Fibroblast of lung (primary cell): ENCODE measurements around the gene GNG13. TPM values are rescaled to one million over a fixed set of nuclear protein-coding genes. Genes with fewer than 3 reads are reported as not detected.

Experiments
- DNase-seq, 2 donors: peaks; one replicate each; pipeline versions ENCODE4 v3.0.0 to v3.0.0-alpha.2; 2010; ENCODE audit warnings: low read depth in 2 of 2
- H2AFZ ChIP-seq: 2 replicates; pipeline ENCODE4 v1.5.1; 2012; ENCODE audit warnings: low read length, control low read depth, inconsistent platforms
- H3K27ac ChIP-seq: 2 replicates; pipeline ENCODE4 v1.5.1; 2011; ENCODE audit warnings: low read length, control low read depth; ENCODE audit not compliant: insufficient read depth
- H3K27me3 ChIP-seq: 2 replicates; pipeline ENCODE4 v1.5.1; 2011; ENCODE audit warnings: mild to moderate bottlenecking, low read length; ENCODE audit not compliant: control insufficient read depth, insufficient read depth
- H3K36me3 ChIP-seq: 2 replicates; pipeline ENCODE4 v1.5.1; 2011; ENCODE audit warnings: low read length; ENCODE audit not compliant: control insufficient read depth, insufficient read depth
- H3K4me1 ChIP-seq: 2 replicates; pipeline ENCODE4 v1.5.1; 2011; ENCODE audit warnings: low read length; ENCODE audit not compliant: control insufficient read depth, insufficient read depth; ENCODE audit errors: extremely low read depth
- H3K4me2 ChIP-seq: 2 replicates; pipeline ENCODE4 v1.5.1; 2011; ENCODE audit warnings: low read length, control low read depth; ENCODE audit not compliant: insufficient read depth; ENCODE audit errors: extremely low read depth
- H3K4me3 ChIP-seq, 4 experiments: fragments of 200-600 bp in 1 of 4; sonication (generic) in 1 of 4; replicated peaks in 1 of 4; 2 replicates each; pipeline ENCODE4 v1.5.1; 2011 to 2016; ENCODE audit warnings: low read length in 4 of 4, low read depth in 3 of 4, mild to moderate bottlenecking in 3 of 4, control low read depth in 2 of 4, inconsistent platforms in 1 of 4, mixed read lengths in 1 of 4; ENCODE audit not compliant: insufficient read depth in 1 of 4; ENCODE audit errors: control extremely low read depth in 1 of 4
- H3K79me2 ChIP-seq: 2 replicates; pipeline ENCODE4 v1.5.1; 2012; ENCODE audit warnings: mild to moderate bottlenecking, low read length, inconsistent platforms; ENCODE audit not compliant: control insufficient read depth, insufficient read depth
- H3K9ac ChIP-seq: 2 replicates; pipeline ENCODE4 v1.5.1; 2011; ENCODE audit warnings: mild to moderate bottlenecking, low read length, control low read depth; ENCODE audit not compliant: insufficient read depth
- H3K9me3 ChIP-seq: 2 replicates; pipeline ENCODE4 v1.5.1; 2012; ENCODE audit warnings: low read depth, low read length; ENCODE audit not compliant: control insufficient read depth, insufficient read depth
- H4K20me1 ChIP-seq: 2 replicates; pipeline ENCODE4 v1.5.1; 2011; ENCODE audit warnings: low read length; ENCODE audit not compliant: control insufficient read depth, insufficient read depth; ENCODE audit errors: extremely low read depth
- CTCF ChIP-seq, 2 donors: IDR thresholded peaks in 1 of 2; conservative IDR thresholded peaks in 1 of 2; 1 replicate in 1 of 2; 2 replicates in 1 of 2; pipeline ENCODE4 v1.5.1; 2011 to 2012; ENCODE audit warnings: low read length in 2 of 2, control low read depth in 1 of 2, inconsistent platforms in 1 of 2, low read depth in 1 of 2, mild to moderate bottlenecking in 1 of 2
- EZH2 ChIP-seq: IDR thresholded peaks from 2 replicates; pipeline ENCODE4 v1.5.1; 2012; ENCODE audit warnings: low read length, control low read depth, mild to moderate bottlenecking; ENCODE audit errors: missing control alignments
- polyA plus RNA-seq, 2 donors: library from polyadenylated mRNA; depleted of rRNA in 1 of 2; stranded (reverse) in 1 of 2; unstranded in 1 of 2; fragments of >200 nt; gene quantifications; 2 replicates each; pipeline ENCODE4 v1.2.1, GENCODE V29; 2011 to 2012; ENCODE audit warnings: missing spikeins in 1 of 2
- total RNA-seq: library from RNA; depleted of rRNA; stranded (reverse); fragments of >200 nt; gene quantifications from 2 replicates; pipeline ENCODE4 v1.2.1, GENCODE V29; 2014

The GNG13 gene
- total and polyA plus RNA-seq, 2 donors (not counting 1 experiment from before 2014, with no cell fraction given), result not detected

GRCh38 chr16:818592-818991 is 18.1 kb upstream of the GNG13 start:
- Histone ChIP-seq H2AFZ (no peak overlapping the region), H3K79me2 (no peaks in the 10 kb centered on the region), H3K36me3 (no peaks in the 10 kb centered on the region), H3K27ac (no peak overlapping the region), H4K20me1 (no peaks in the 10 kb centered on the region), H3K9ac (no peak overlapping the region), H3K27me3 (no peaks in the 10 kb centered on the region), H3K4me2 (no peak overlapping the region), H3K4me3 (no peak overlapping the region), H3K9me3 (peaks cover 3% of the 10 kb centered on the region), H3K4me1 (no peaks in the 10 kb centered on the region)
- TF ChIP-seq CTCF (conservative IDR thresholded peaks at IDR 0.05 in 1 of 2, IDR thresholded peaks at IDR 0.05 in 1 of 2; ENCODE audit: low read depth in 1 of 2, low read length in 2 of 2), result no peak
- TF ChIP-seq EZH2, result no peak
- DNase-seq, result no peak

- peaks cover 3% of the 10 kb centered on the region for H3K9me3 ChIP-seq
- no peaks in the 10 kb centered on the region for H3K79me2 ChIP-seq
- H2AFZ ChIP-seq, result no peak overlapping the region
- no peak overlapping the region for H3K4me3 ChIP-seq
- no peaks in the 10 kb centered on the region for H4K20me1 ChIP-seq
- no peak for TF ChIP-seq CTCF (conservative IDR thresholded peaks at IDR 0.05 in 1 of 2, IDR thresholded peaks at IDR 0.05 in 1 of 2; ENCODE audit: low read depth in 1 of 2, low read length in 2 of 2)
- no peak for TF ChIP-seq EZH2
- H3K4me1 ChIP-seq, result no peaks in the 10 kb centered on the region
- H3K27me3 ChIP-seq, result no peaks in the 10 kb centered on the region
- H3K4me2 ChIP-seq, result no peak overlapping the region
- H3K36me3 ChIP-seq, result no peaks in the 10 kb centered on the region
- DNase-seq, result no peak
- no peak overlapping the region for H3K9ac ChIP-seq
- no peak overlapping the region for H3K27ac ChIP-seq
Observed at GRCh38 chr16:818132-818531, 17.6 kb upstream of the GNG13 start.

- peaks cover 3% of the 10 kb centered on the region for H3K9me3 ChIP-seq
- H4K20me1 ChIP-seq, result no peaks in the 10 kb centered on the region
- DNase-seq, result no peak
- H3K4me1 ChIP-seq, result no peaks in the 10 kb centered on the region
- H3K4me2 ChIP-seq, result no peak overlapping the region
- no peak overlapping the region for H2AFZ ChIP-seq
- no peaks in the 10 kb centered on the region for H3K27me3 ChIP-seq
- TF ChIP-seq CTCF (conservative IDR thresholded peaks at IDR 0.05 in 1 of 2, IDR thresholded peaks at IDR 0.05 in 1 of 2; ENCODE audit: low read depth in 1 of 2, low read length in 2 of 2) (no peak), EZH2 (no peak)
- H3K4me3 ChIP-seq, result no peak overlapping the region
- H3K79me2 ChIP-seq, result no peaks in the 10 kb centered on the region
- H3K36me3 ChIP-seq, result no peaks in the 10 kb centered on the region
- no peak overlapping the region for H3K9ac ChIP-seq
- no peak overlapping the region for H3K27ac ChIP-seq
Observed at GRCh38 chr16:817001-817906, 16.7 kb upstream of the GNG13 start.
